DOHH2 (cell line): ENCODE results near the gene SLC66A3.

Source experiments
- CTCF ChIP-seq: fragments of 200-600 bp; sonication (generic); IDR thresholded peaks from one replicate; pipeline ENCODE4 v1.5.1; 2014; ENCODE audit warnings: antibody characterized with exemption, mild to moderate bottlenecking, low read depth, low read length; ENCODE audit not compliant: poor library complexity, severe bottlenecking
- EZH2phosphoT487 ChIP-seq: fragments of 200-600 bp; sonication (generic); IDR thresholded peaks from 2 replicates; pipeline ENCODE4 v1.6.1; 2017; ENCODE audit warnings: borderline replicate concordance, mild to moderate bottlenecking, antibody characterized with exemption, low read length, moderate library complexity, mixed read lengths

GRCh38 chr2:11121823-11122155 is 33.5 kb upstream of the SLC66A3 start:
- TF ChIP-seq CTCF (no peak), EZH2phosphoT487 (no peak)
